Measurements from ENCODE around the gene ATRNL1. TPM values are rescaled to one million over a fixed set of nuclear protein-coding genes. Genes with fewer than 3 reads are reported as not detected.

ATRNL1 gene
- total and polyA plus RNA-seq, 2 of the 8 experiments (the other 6 are each of a cell fraction or from before 2014, with no cell fraction given): 5.1 to 17.6 TPM

GRCh38 chr10:115963848-115964247 is 870.7 kb downstream of the ATRNL1 start:
- DNase-seq (ENCODE audit: low read depth in 1 of 2, low spot score in 2 of 2): no peak
- Histone ChIP-seq H3K9me3 (ENCODE audit: insufficient read depth in 2 of 2, low read depth in 1 of 2, low read length in 1 of 2) (no peaks in the 10 kb centered on the region), H3K4ac (replicated peaks; ENCODE audit: insufficient read length, low read depth, low read length) (no peak overlapping the region), H2BK12ac (ENCODE audit: low read depth, low read length) (no peak overlapping the region), H4K8ac (ENCODE audit: extremely low read depth, insufficient read depth, low read length) (no peak overlapping the region), H3K4me2 (ENCODE audit: insufficient read depth in 1 of 2, low read depth in 2 of 2, low read length in 2 of 2) (no peak overlapping the region), H3K27ac (ENCODE audit: low read depth, low read length) (no peak overlapping the region), H3K79me1 (ENCODE audit: low read depth, low read length) (no peaks in the 10 kb centered on the region), H2BK120ac (replicated peaks; ENCODE audit: low read depth, low read length) (no peak overlapping the region), H3K79me2 (ENCODE audit: control insufficient read depth in 1 of 2, insufficient read depth in 2 of 2, low read length in 2 of 2) (no peaks in the 10 kb centered on the region), H3K4me1 (replicated peaks in 1 of 4; ENCODE audit: control insufficient read depth in 3 of 4, insufficient read depth in 4 of 4, low read length in 3 of 4) (peaks cover 0 to 3% (median 0%) of the 10 kb centered on the region in 4 experiments; a peak in 1 of 7 replicates), H3K56ac (replicated peaks; ENCODE audit: insufficient read length, low read depth, low read length) (no peak overlapping the region), H2BK5ac (ENCODE audit: low read depth, low read length) (no peak overlapping the region), H2BK20ac (ENCODE audit: low read length) (no peak overlapping the region), H3K23ac (ENCODE audit: insufficient read length) (no peak overlapping the region), H3K4me3 (ENCODE audit: extremely low read depth in 1 of 4, insufficient read depth in 2 of 4, low read depth in 3 of 4, low read length in 4 of 4) (no peak overlapping the region), H4K20me1 (replicated peaks in 1 of 2; ENCODE audit: control insufficient read depth in 1 of 2, insufficient read depth in 2 of 2, low read length in 2 of 2) (no peaks in the 10 kb centered on the region), H2AK5ac (ENCODE audit: low read depth, low read length) (no peak overlapping the region), H4K91ac (replicated peaks; ENCODE audit: insufficient read length, low read length) (no peak overlapping the region), H2AFZ (ENCODE audit: low read length) (no peak overlapping the region), H3K27me3 (replicated peaks in 1 of 4; ENCODE audit: control insufficient read depth in 3 of 4, extremely low read depth in 1 of 4, insufficient read depth in 3 of 4, low read length in 3 of 4) (no peaks in the 10 kb centered on the region; a peak in 1 of 7 replicates), H3K36me3 (ENCODE audit: control insufficient read depth in 2 of 4, insufficient read depth in 4 of 4, low read length in 3 of 4) (no peaks in the 10 kb centered on the region), H2BK15ac (ENCODE audit: low read length) (no peak overlapping the region), H3K23me2 (ENCODE audit: low read depth, low read length) (no peaks in the 10 kb centered on the region), H4K5ac (ENCODE audit: insufficient read length, low read depth, low read length) (no peak overlapping the region), H3K14ac (ENCODE audit: insufficient read length) (no peak overlapping the region), H3K9ac (replicated peaks in 1 of 4; ENCODE audit: extremely low read depth in 1 of 4, low read depth in 3 of 4, low read length in 3 of 4) (no peak overlapping the region), H3K18ac (ENCODE audit: extremely low read depth, low read length) (no peak overlapping the region)
- TF ChIP-seq RAD21 (IDR thresholded peaks at IDR 0.05 in 1 of 2, conservative IDR thresholded peaks at IDR 0.05 in 1 of 2; ENCODE audit: low read depth in 2 of 2, low read length in 2 of 2): no peak
- TF ChIP-seq RFX5 (IDR thresholded peaks at IDR 0.05; ENCODE audit: borderline replicate concordance, low read depth, low read length): no peak
- no peak for TF ChIP-seq CBX8 (IDR thresholded peaks at IDR 0.05; ENCODE audit: borderline replicate concordance, low read depth, low read length)
- TF ChIP-seq TEAD4 (IDR thresholded peaks at IDR 0.05; ENCODE audit: low read depth, low read length): no peak
- no peak for TF ChIP-seq YY1 (IDR thresholded peaks at IDR 0.05; ENCODE audit: low read depth, low read length)
- TF ChIP-seq CBX5 (IDR thresholded peaks at IDR 0.05; ENCODE audit: low read depth, low read length): no peak
- TF ChIP-seq CTBP2 (IDR thresholded peaks at IDR 0.05; ENCODE audit: borderline replicate concordance, insufficient read depth, insufficient read length, low read length): no peak
- TF ChIP-seq EGR1 (IDR thresholded peaks at IDR 0.05; ENCODE audit: borderline replicate concordance, low read depth, low read length): no peak
- TF ChIP-seq SP2 (IDR thresholded peaks at IDR 0.05; ENCODE audit: low read length): no peak
- no peak for TF ChIP-seq MAX (IDR thresholded peaks at IDR 0.05)
- TF ChIP-seq BCL11A (IDR thresholded peaks at IDR 0.05; ENCODE audit: low read depth in 2 of 2, low read length in 2 of 2): no peak
- no peak for TF ChIP-seq RBBP5 (IDR thresholded peaks at IDR 0.05; ENCODE audit: borderline replicate concordance, low read depth, low read length)
- POLR2A ChIA-PET (ENCODE audit: partially characterized antibody): interaction anchor here (0.6 kb wide), 2 partner anchors 21 to 73 kb away, joined by 3 read pairs; no protein-coding TSS in a partner anchor
- CTCF ChIA-PET (ENCODE audit: partially characterized antibody): interaction anchor here (1.7 to 3.6 kb wide), 2 partner anchors 15 to 95 kb away, joined by 3 to 15 read pairs; no protein-coding TSS in a partner anchor
- no peak for FAIRE-seq
- WGBS, 2 experiments (ENCODE audit: extremely low coverage in 1 of 2, insufficient coverage in 1 of 2, insufficient read length in 1 of 2, insufficient replicate concordance in 2 of 2, low coverage in 1 of 2, low lambda C conversion rate in 2 of 2, missing lambda C conversion rate in 1 of 2): 82% methylated on average over 6 of the region's 6 CpGs; no CpG with 5 or more reads in 1 of the 2 experiments

Measured in H1 (cell line).